ENCODE measurements around the gene JMJD1C.
A peak's percentile ranks its signal among the peaks of the same experiment; 100 is the strongest.
"Not testable (repeated sequence)": the region's sequence is repeated elsewhere in the genome, so short reads cannot be mapped to it uniquely, and the experiment has no call there.

The JMJD1C gene

GRCh38 chr10:63155388-63156020 lies 310.3 kb downstream of the JMJD1C start:
- no peak for DNase-seq

DNA sequence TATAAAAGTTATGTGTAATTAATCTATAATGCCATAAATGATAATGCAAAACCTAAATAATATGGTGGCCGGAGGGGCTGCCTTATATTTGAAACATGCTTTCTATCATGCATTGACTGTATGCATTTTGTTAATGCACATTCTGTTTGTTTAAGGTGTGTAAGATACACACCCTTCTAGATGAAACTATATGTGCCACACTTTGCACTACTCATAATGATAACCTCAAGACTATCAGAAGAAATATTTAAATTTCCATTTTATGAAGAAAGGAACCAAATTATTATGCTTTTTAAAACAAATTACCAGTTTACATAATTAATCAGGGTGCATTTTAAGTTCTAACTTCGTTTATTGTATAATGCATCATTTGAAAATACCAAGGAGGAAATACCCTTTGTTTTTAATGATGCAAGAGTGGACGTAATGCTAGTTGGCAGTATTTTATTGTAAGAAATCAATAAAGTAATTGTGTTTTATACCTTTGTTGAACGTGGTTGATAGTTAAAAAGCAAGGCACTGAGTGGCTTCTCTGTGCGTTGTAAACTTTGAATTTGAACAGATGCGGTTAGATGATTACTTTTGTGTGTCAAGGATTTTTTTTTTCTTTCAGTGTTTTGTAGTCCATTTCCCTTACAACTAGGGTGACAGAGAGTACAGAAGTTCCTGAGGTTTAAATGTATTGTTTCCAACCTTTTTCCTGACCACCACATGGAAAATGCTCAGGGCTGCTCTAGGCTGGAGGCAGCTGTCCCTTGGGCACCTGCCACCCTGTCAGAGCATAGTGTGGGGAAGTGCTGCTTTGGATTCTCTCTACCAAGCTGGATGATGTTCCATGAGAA lies 311.0 kb downstream of the JMJD1C start:
- DNase-seq = no peak

- not testable (repeated sequence) for DNase-seq
Measured at GRCh38 chr10:63153868-63154545, 311.8 kb downstream of the JMJD1C start.

DNA sequence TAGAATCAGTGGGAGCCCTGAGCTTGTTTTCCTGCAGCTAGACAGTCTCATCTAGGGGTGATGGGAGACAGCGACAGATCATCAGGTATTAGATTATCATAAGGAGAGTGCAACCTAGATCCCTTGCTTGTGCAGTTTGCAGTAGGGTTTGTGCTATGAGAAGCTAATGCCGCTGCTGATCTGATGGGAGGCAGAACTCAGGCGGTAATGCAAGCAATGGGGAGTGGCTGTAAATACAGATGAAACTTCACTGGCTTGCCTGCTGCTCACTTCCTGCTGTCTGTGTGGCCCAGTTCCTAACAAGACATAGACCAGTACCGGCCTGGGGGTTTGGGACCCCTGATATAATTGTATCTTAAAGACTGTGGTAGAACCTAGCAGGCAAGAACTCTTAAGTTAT lies 315.0 kb downstream of the JMJD1C start:
- no peak for DNase-seq

DNA sequence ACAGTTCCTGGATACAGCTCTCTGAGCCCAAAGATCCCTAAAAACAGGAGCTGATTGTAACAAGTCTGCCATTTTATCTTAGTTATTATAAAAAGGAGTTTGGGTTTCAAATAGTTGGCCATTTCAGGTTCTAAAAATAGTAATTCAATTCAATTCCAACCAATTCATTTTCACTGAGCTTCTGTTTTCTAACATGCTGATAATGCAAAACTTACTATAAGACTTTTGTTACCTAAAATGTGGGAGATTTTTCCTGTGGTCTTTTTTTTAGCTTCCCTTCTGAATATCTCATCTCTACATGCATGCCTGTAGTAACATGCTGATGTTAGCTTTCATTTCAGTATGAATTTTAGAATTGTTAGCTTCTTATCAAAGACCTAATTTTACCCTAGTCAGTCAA lies 319.3 kb downstream of the JMJD1C start:
- no peak for DNase-seq

- no peak for DNase-seq
Measured at GRCh38 chr10:63145782-63146181, 320.0 kb downstream of the JMJD1C start.

DNA sequence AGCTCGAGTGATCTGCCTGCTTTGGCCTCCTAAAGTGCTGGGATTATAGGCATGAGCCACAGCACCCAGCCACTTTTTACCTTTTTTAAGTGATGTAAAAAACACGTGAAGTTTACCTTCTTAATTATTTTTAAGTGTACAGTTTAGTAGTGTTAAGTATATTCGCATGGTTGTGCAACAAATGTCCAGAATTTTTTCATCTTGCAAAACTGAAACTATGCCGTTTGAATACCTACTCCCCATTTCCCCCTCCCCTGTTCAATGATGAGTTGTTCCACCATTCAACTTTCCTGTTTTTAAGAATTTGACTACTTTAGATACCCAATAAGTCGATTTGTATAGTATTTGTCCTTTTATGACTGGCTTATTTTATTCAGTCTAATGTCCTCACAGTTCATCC lies 321.8 kb downstream of the JMJD1C start:
- DNase-seq = no peak

DNA sequence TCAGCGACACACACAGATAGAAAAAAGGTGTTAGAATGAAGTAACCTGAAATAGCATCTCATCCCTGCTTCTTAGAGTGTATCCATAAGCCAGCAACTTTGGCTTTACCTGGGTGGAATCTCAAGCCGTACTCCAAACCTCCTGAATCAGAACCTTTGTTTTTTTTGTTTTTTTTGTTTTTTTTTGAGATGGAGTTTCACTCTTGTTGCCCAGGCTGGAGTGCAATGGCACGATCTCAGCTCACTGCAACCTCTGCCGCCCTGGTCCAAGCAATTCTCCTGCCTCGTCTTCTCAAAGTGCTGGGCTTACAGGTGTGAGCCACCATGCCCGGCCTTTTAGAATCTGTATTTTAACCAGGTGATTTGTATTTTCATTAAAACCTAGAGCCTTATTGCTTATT lies 323.6 kb downstream of the JMJD1C start:
- DNase-seq = no peak

- no peak for DNase-seq
Measured at GRCh38 chr10:63140077-63140476, 325.7 kb downstream of the JMJD1C start.

GRCh38 chr10:63137306-63137705 lies 328.5 kb downstream of the JMJD1C start:
- no peak for DNase-seq

GRCh38 chr10:63133821-63134557 lies 331.8 kb downstream of the JMJD1C start:
- DNase-seq = no peak

GRCh38 chr10:63133056-63133820 lies 332.5 kb downstream of the JMJD1C start, which contains the start of gene NRBF2:
Gene NRBF2 (plus strand): TSS chr10:63133328. CDS start chr10:63133471, 143 bp downstream.
- DNase-seq = peak; percentile 98

DNA sequence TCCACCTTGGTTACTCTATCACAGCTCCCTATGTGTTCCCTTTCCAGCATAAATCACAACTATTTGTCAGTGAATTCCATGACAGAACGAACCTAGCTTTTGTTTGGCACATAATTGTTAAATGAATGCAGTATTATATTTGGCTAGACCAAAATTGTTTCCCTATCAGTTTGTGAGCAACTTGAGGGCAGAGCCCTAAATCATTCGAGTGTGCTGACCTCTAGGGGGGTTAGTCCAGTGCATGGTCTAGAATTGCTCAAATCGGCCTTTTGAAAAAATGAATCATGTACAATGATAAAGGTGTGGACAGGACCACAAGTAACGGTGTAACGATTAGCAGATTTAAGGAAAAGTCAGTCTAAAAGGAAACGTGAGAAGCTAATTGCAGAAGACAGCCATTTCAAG lies 333.1 kb downstream of the JMJD1C start:
- no peak for DNase-seq

- DNase-seq = no peak
Measured at GRCh38 chr10:63129888-63130287, 335.9 kb downstream of the JMJD1C start.

- DNase-seq = no peak
Measured at GRCh38 chr10:63128443-63128842, 337.3 kb downstream of the JMJD1C start.

GRCh38 chr10:63125459-63125858 lies 340.3 kb downstream of the JMJD1C start:
- DNase-seq = no peak

DNA sequence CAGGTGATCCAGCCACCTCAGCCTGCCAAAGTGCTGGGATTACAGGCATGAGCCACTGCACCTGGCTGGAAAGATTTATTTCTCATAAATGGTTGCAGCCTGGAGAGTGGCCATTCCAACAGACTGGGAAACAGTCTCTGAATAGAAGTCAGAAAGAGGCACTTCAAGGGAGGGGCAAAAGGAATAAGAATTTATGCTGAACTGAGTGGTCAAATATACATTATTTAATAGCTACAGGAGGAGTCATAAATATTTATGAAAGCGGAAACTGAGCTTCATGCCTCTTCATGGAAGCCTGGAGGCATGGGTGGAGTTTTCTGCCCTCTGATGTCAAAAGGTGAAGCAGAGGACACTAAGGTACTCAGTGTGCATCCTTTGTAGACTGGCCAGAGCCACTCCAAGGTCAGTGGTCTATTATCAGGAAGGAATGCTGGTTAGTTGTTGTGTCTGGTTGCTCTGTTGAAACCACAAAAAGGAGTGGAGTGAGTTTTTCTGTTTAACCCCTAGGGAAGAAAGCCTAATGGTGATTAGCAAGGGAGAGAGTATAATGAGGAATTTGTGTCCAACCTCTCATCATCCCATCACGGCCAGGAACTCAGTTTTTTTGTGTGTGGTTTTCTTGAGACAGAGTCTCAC lies 341.9 kb downstream of the JMJD1C start:
- no peak for DNase-seq

GRCh38 chr10:63120554-63120953 lies 345.2 kb downstream of the JMJD1C start:
- no peak for DNase-seq

GRCh38 chr10:63119041-63119440 lies 346.7 kb downstream of the JMJD1C start:
- no peak for DNase-seq

Measured in stimulated activated CD8-positive, alpha-beta memory T cell treated with anti-CD3 and anti-CD28 coated beads, Interleukin-4, amount 100 ng/mL, for 48 hours (primary cell).